ENCODE results near the gene RTTN. TPM values are rescaled to one million over a fixed set of nuclear protein-coding genes. Genes with fewer than 3 reads are reported as not detected.

RTTN gene
- total and polyA plus RNA-seq, 9 of the 15 experiments (the other 6 are each of a cell fraction or from before 2014, with no cell fraction given) = 3.1 to 18.3 (median 10.6) TPM

DNA sequence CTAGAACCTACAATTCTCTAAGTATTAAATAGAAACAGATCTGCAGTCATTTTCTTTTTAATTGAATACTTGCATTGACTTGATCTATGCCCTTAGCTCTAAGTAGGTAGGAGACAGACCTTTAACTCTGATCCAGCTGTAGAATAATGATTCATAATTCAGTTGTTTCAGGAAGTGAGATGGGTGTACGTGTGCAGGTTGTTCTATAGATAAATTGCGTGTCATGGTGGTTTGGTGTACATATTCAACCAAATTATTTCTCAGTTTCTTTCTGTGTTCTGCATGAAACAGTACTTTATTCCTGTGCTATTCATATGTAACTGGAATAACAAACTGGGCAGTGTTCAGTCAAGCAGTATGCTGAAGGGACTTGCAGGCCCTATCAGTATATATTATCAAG is 223.5 kb downstream of the RTTN start:
- intact Hi-C loops (cut with micrococcal nuclease) = no loop called here
- TF ChIP-seq PTRF (tag; IDR thresholded peaks at IDR 0.05) (no peak), SMARCA4 (IDR thresholded peaks at IDR 0.05) (no peak), ZEB2 (IDR thresholded peaks at IDR 0.05) (no peak), FIP1L1 (IDR thresholded peaks at IDR 0.05; ENCODE audit: low read depth, low read length, poor library complexity, severe bottlenecking) (no peak)
- TF ChIP-seq, protein P1, sequence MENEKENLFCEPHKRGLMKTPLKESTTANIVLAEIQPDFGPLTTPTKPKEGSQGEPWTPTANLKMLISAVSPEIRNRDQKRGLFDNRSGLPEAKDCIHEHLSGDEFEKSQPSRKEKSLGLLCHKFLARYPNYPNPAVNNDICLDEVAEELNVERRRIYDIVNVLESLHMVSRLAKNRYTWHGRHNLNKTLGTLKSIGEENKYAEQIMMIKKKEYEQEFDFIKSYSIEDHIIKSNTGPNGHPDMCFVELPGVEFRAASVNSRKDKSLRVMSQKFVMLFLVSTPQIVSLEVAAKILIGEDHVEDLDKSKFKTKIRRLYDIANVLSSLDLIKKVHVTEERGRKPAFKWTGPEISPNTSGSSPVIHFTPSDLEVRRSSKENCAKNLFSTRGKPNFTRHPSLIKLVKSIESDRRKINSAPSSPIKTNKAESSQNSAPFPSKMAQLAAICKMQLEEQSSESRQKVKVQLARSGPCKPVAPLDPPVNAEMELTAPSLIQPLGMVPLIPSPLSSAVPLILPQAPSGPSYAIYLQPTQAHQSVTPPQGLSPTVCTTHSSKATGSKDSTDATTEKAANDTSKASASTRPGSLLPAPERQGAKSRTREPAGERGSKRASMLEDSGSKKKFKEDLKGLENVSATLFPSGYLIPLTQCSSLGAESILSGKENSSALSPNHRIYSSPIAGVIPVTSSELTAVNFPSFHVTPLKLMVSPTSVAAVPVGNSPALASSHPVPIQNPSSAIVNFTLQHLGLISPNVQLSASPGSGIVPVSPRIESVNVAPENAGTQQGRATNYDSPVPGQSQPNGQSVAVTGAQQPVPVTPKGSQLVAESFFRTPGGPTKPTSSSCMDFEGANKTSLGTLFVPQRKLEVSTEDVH (IDR thresholded peaks at IDR 0.05; ENCODE audit: low read depth, partially characterized antibody) = no peak
- TF ChIP-seq, protein P2, sequence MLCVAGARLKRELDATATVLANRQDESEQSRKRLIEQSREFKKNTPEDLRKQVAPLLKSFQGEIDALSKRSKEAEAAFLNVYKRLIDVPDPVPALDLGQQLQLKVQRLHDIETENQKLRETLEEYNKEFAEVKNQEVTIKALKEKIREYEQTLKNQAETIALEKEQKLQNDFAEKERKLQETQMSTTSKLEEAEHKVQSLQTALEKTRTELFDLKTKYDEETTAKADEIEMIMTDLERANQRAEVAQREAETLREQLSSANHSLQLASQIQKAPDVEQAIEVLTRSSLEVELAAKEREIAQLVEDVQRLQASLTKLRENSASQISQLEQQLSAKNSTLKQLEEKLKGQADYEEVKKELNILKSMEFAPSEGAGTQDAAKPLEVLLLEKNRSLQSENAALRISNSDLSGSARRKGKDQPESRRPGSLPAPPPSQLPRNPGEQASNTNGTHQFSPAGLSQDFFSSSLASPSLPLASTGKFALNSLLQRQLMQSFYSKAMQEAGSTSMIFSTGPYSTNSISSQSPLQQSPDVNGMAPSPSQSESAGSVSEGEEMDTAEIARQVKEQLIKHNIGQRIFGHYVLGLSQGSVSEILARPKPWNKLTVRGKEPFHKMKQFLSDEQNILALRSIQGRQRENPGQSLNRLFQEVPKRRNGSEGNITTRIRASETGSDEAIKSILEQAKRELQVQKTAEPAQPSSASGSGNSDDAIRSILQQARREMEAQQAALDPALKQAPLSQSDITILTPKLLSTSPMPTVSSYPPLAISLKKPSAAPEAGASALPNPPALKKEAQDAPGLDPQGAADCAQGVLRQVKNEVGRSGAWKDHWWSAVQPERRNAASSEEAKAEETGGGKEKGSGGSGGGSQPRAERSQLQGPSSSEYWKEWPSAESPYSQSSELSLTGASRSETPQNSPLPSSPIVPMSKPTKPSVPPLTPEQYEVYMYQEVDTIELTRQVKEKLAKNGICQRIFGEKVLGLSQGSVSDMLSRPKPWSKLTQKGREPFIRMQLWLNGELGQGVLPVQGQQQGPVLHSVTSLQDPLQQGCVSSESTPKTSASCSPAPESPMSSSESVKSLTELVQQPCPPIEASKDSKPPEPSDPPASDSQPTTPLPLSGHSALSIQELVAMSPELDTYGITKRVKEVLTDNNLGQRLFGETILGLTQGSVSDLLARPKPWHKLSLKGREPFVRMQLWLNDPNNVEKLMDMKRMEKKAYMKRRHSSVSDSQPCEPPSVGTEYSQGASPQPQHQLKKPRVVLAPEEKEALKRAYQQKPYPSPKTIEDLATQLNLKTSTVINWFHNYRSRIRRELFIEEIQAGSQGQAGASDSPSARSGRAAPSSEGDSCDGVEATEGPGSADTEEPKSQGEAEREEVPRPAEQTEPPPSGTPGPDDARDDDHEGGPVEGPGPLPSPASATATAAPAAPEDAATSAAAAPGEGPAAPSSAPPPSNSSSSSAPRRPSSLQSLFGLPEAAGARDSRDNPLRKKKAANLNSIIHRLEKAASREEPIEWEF (CRISPR knock-in tag; IDR thresholded peaks at IDR 0.05) = no peak
- TF ChIP-seq, protein P3, sequence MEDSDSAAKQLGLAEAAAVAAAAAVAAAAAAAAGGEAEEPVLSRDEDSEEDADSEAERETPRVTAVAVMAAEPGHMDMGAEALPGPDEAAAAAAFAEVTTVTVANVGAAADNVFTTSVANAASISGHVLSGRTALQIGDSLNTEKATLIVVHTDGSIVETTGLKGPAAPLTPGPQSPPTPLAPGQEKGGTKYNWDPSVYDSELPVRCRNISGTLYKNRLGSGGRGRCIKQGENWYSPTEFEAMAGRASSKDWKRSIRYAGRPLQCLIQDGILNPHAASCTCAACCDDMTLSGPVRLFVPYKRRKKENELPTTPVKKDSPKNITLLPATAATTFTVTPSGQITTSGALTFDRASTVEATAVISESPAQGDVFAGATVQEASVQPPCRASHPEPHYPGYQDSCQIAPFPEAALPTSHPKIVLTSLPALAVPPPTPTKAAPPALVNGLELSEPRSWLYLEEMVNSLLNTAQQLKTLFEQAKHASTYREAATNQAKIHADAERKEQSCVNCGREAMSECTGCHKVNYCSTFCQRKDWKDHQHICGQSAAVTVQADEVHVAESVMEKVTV (CRISPR knock-in tag; IDR thresholded peaks at IDR 0.05) = no peak
- TF ChIP-seq, protein P4, sequence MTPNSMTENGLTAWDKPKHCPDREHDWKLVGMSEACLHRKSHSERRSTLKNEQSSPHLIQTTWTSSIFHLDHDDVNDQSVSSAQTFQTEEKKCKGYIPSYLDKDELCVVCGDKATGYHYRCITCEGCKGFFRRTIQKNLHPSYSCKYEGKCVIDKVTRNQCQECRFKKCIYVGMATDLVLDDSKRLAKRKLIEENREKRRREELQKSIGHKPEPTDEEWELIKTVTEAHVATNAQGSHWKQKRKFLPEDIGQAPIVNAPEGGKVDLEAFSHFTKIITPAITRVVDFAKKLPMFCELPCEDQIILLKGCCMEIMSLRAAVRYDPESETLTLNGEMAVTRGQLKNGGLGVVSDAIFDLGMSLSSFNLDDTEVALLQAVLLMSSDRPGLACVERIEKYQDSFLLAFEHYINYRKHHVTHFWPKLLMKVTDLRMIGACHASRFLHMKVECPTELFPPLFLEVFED (CRISPR knock-in tag; conservative IDR thresholded peaks at IDR 0.05) = no peak
- TF ChIP-seq, protein P5, sequence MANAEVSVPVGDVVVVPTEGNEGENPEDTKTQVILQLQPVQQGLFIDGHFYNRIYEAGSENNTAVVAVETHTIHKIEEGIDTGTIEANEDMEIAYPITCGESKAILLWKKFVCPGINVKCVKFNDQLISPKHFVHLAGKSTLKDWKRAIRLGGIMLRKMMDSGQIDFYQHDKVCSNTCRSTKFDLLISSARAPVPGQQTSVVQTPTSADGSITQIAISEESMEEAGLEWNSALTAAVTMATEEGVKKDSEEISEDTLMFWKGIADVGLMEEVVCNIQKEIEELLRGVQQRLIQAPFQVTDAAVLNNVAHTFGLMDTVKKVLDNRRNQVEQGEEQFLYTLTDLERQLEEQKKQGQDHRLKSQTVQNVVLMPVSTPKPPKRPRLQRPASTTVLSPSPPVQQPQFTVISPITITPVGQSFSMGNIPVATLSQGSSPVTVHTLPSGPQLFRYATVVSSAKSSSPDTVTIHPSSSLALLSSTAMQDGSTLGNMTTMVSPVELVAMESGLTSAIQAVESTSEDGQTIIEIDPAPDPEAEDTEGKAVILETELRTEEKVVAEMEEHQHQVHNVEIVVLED (CRISPR knock-in tag; IDR thresholded peaks at IDR 0.05) = no peak

More for the DNA sequence above, 223.5 kb downstream of the RTTN start:
- FAIRE-seq = no peak
- DNase-seq (ENCODE audit: extremely low read depth in 1 of 4, low spot score in 3 of 4) = no peak
- WGBS (ENCODE audit: insufficient coverage, low coverage, missing lambda C conversion rate) = 26% methylated on average over 2 of the region's 2 CpGs
- no peak overlapping the region for H3K9ac ChIP-seq (ENCODE audit: insufficient read depth in 1 of 2, low read depth in 2 of 2, low read length in 2 of 2)
- no peaks in the 10 kb centered on the region for H3K9me1 ChIP-seq (ENCODE audit: control insufficient read depth, insufficient read depth, low read length)
- H3K27ac ChIP-seq (ENCODE audit: extremely low read depth, low read depth, low read length) = no peak overlapping the region
- H3K4me3 ChIP-seq = no peak overlapping the region
- H3K79me2 ChIP-seq (ENCODE audit: control insufficient read depth, insufficient read depth, low read length) = no peaks in the 10 kb centered on the region
- H2AFZ ChIP-seq (ENCODE audit: low read depth, low read length) = no peak overlapping the region
- no peaks in the 10 kb centered on the region for H4K20me1 ChIP-seq (replicated peaks; ENCODE audit: control insufficient read depth, insufficient read depth, low read length)
- ChIA-PET POLR2A (no interaction called here), CTCF (ENCODE audit: low intra/inter-chr PET ratio) (no interaction called here)
- H3K9me3 ChIP-seq (replicated peaks; ENCODE audit: control insufficient read depth, insufficient read depth, low read depth, low read length) = no peaks in the 10 kb centered on the region
- peaks cover 0 to 9% of the 10 kb centered on the region in 2 experiments; a peak in 2 of 5 replicates for H3K4me1 ChIP-seq (replicated peaks in 1 of 2; ENCODE audit: control insufficient read depth in 2 of 2, insufficient read depth in 2 of 2, low read length in 2 of 2)
- no peaks in the 10 kb centered on the region for H3K36me3 ChIP-seq (ENCODE audit: control insufficient read depth, insufficient read depth, low read length)
- no TSS peak for BruUV-seq (replicated peaks)
- in situ Hi-C loops (cut with MboI) = no loop called here
- no peak for ATAC-seq
- H3K27me3 ChIP-seq (ENCODE audit: control insufficient read depth in 2 of 2, insufficient read depth in 2 of 2, low read length in 2 of 2) = no peaks in the 10 kb centered on the region
- no peak overlapping the region for H3K4me2 ChIP-seq (ENCODE audit: insufficient read depth, low read length)
